ENCODE results near the gene ZBTB18.
"Not testable (repeated sequence)": the region's sequence is repeated elsewhere in the genome, so short reads cannot be mapped to it uniquely, and the experiment has no call there.

ZBTB18 gene

DNA sequence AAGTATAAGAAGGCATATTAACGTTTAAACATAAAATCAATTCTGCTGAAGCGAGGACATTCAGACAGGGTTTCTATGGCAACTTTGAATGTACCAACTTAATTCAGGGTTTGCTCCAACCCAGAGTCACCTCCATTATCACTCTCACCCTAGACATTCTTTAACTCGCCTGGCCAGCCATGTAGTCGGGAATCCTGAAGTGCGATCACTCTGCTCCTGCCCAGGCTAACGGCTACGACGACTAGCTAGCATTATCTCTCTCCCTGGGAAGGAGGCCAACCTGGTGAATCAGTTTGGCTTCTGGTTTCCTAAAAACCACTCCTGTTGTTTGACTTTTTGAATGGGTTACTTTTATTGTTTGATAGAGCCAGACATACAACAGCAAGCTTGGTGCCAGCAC lies 38.9 kb upstream of the ZBTB18 start:
- no peaks in the 10 kb centered on the region for H3K4me1 ChIP-seq (ENCODE audit: insufficient read depth, low read length, severe bottlenecking)
- H2AFZ ChIP-seq (ENCODE audit: low read length), result no peak overlapping the region
- H3K27me3 ChIP-seq (ENCODE audit: insufficient read depth, low read length), result no peaks in the 10 kb centered on the region
- TF ChIP-seq, protein P1, sequence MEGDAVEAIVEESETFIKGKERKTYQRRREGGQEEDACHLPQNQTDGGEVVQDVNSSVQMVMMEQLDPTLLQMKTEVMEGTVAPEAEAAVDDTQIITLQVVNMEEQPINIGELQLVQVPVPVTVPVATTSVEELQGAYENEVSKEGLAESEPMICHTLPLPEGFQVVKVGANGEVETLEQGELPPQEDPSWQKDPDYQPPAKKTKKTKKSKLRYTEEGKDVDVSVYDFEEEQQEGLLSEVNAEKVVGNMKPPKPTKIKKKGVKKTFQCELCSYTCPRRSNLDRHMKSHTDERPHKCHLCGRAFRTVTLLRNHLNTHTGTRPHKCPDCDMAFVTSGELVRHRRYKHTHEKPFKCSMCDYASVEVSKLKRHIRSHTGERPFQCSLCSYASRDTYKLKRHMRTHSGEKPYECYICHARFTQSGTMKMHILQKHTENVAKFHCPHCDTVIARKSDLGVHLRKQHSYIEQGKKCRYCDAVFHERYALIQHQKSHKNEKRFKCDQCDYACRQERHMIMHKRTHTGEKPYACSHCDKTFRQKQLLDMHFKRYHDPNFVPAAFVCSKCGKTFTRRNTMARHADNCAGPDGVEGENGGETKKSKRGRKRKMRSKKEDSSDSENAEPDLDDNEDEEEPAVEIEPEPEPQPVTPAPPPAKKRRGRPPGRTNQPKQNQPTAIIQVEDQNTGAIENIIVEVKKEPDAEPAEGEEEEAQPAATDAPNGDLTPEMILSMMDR (IDR thresholded peaks at IDR 0.05; ENCODE audit: low read length), result no peak
- TF ChIP-seq EZH2 (IDR thresholded peaks at IDR 0.05; ENCODE audit: borderline replicate concordance, low read length), result no peak
- H3K9me2 ChIP-seq (ENCODE audit: low read depth, low read length), result no peaks in the 10 kb centered on the region
- H3K4me3 ChIP-seq (ENCODE audit: low read depth, low read length, poor library complexity, severe bottlenecking), result no peak overlapping the region
- H3K79me2 ChIP-seq (ENCODE audit: insufficient read depth, low read length), result no peaks in the 10 kb centered on the region
- no peaks in the 10 kb centered on the region for H4K20me1 ChIP-seq (ENCODE audit: insufficient read depth, low read length)
- H3K27ac ChIP-seq (ENCODE audit: low read depth, low read length, poor library complexity, severe bottlenecking), result no peak overlapping the region
- no peaks in the 10 kb centered on the region for H3F3A ChIP-seq (ENCODE audit: insufficient read depth, low read length)
- H3K9me3 ChIP-seq (ENCODE audit: low read length), result no peaks in the 10 kb centered on the region
- H3K4me2 ChIP-seq (ENCODE audit: low read length), result no peak overlapping the region
- no peaks in the 10 kb centered on the region for H3K36me3 ChIP-seq (ENCODE audit: insufficient read depth, low read length)
- no peak overlapping the region for H3K9ac ChIP-seq (ENCODE audit: low read length)

GRCh38 chr1:244013100-244013499 lies 38.0 kb upstream of the ZBTB18 start:
- Histone ChIP-seq H3K9me2 (ENCODE audit: low read depth, low read length) (no peaks in the 10 kb centered on the region), H3K36me3 (ENCODE audit: insufficient read depth, low read length) (no peaks in the 10 kb centered on the region), H3K27me3 (ENCODE audit: insufficient read depth, low read length) (no peaks in the 10 kb centered on the region), H3K4me2 (ENCODE audit: low read length) (no peak overlapping the region), H3K9ac (ENCODE audit: low read length) (no peak overlapping the region), H3F3A (ENCODE audit: insufficient read depth, low read length) (no peaks in the 10 kb centered on the region), H3K79me2 (ENCODE audit: insufficient read depth, low read length) (no peaks in the 10 kb centered on the region), H2AFZ (ENCODE audit: low read length) (no peak overlapping the region), H3K9me3 (ENCODE audit: low read length) (no peaks in the 10 kb centered on the region), H3K4me3 (ENCODE audit: low read depth, low read length, poor library complexity, severe bottlenecking) (no peak overlapping the region), H3K27ac (ENCODE audit: low read depth, low read length, poor library complexity, severe bottlenecking) (no peak overlapping the region), H3K4me1 (ENCODE audit: insufficient read depth, low read length, severe bottlenecking) (no peaks in the 10 kb centered on the region), H4K20me1 (ENCODE audit: insufficient read depth, low read length) (no peaks in the 10 kb centered on the region)
- TF ChIP-seq, protein P1 (IDR thresholded peaks at IDR 0.05; ENCODE audit: low read length), result no peak
- TF ChIP-seq EZH2 (IDR thresholded peaks at IDR 0.05; ENCODE audit: borderline replicate concordance, low read length), result no peak

DNA sequence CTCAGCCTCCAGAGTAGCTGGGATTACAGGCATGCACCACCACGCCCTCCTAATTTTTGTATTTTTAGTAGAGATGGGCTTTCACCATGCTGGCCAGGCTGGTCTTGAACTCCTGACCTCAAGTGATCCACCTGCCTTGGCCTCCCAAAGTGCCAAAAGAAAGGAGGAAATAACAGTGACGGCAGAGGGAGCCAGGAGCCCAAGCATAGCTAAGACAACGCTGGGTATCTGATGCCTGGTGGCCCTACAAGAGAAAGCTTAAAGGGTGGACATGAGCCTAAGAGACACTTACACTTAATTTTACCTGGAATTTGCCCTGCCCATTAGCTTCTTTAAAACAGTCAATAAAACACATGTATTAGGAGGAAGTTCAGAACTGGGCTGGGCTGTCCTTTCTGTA lies 36.2 kb upstream of the ZBTB18 start:
- not testable (repeated sequence) for H3K4me1 ChIP-seq (ENCODE audit: insufficient read depth, low read length, severe bottlenecking); H4K20me1 ChIP-seq (ENCODE audit: insufficient read depth, low read length); H3K27me3 ChIP-seq (ENCODE audit: insufficient read depth, low read length); H3K36me3 ChIP-seq (ENCODE audit: insufficient read depth, low read length); H2AFZ ChIP-seq (ENCODE audit: low read length); H3F3A ChIP-seq (ENCODE audit: insufficient read depth, low read length); H3K4me3 ChIP-seq (ENCODE audit: low read depth, low read length, poor library complexity, severe bottlenecking); H3K27ac ChIP-seq (ENCODE audit: low read depth, low read length, poor library complexity, severe bottlenecking); H3K9me3 ChIP-seq (ENCODE audit: low read length); H3K79me2 ChIP-seq (ENCODE audit: insufficient read depth, low read length); H3K9ac ChIP-seq (ENCODE audit: low read length); H3K9me2 ChIP-seq (ENCODE audit: low read depth, low read length); H3K4me2 ChIP-seq (ENCODE audit: low read length)
- TF ChIP-seq, protein P1 (IDR thresholded peaks at IDR 0.05; ENCODE audit: low read length), result peak; percentile 34; the same call in 1 of the 2 replicates

Measured in OCI-LY1 (cell line).